Mesendoderm (in vitro differentiated cells): ENCODE results near the gene CFAP61.

Experiments used
- DNase-seq: peaks from one replicate; pipeline ENCODE4 v3.0.0; 2013
- H2AK5ac ChIP-seq: 2 replicates; pipeline ENCODE4 v1.6.1; 2013; ENCODE audit warnings: low read length, inconsistent platforms
- H2BK120ac ChIP-seq: 2 replicates; pipeline ENCODE4 v1.6.1; 2013; ENCODE audit warnings: low read depth, mild to moderate bottlenecking, low read length, moderate library complexity, mixed read lengths
- H2BK15ac ChIP-seq: replicated peaks from 2 replicates; pipeline ENCODE4 v1.6.1; 2013; ENCODE audit warnings: low read depth, mild to moderate bottlenecking, moderate library complexity
- H2BK5ac ChIP-seq: 2 replicates; pipeline ENCODE4 v1.6.1; 2013; ENCODE audit warnings: low read length, inconsistent platforms
- H3K18ac ChIP-seq: 2 replicates; pipeline ENCODE4 v1.6.1; 2013; ENCODE audit warnings: mild to moderate bottlenecking, low read length, mixed read lengths
- H3K23ac ChIP-seq: one replicate; pipeline ENCODE4 v1.6.1; 2013; ENCODE audit warnings: low read length
- H3K27ac ChIP-seq: 2 replicates; pipeline ENCODE4 v1.5.1; 2013; ENCODE audit warnings: low read depth, mild to moderate bottlenecking, inconsistent platforms, low read length, moderate library complexity
- H3K27me3 ChIP-seq: 2 replicates; pipeline ENCODE4 v1.6.1; 2013; ENCODE audit warnings: low read length, control low read depth, mild to moderate bottlenecking, inconsistent platforms; ENCODE audit not compliant: insufficient read depth, poor library complexity
- H3K36me3 ChIP-seq: 2 replicates; pipeline ENCODE4 v1.6.1; 2013; ENCODE audit warnings: low read length, inconsistent platforms; ENCODE audit not compliant: control insufficient read depth, insufficient read depth
- H3K4ac ChIP-seq: one replicate; pipeline ENCODE4 v1.6.1; 2013; ENCODE audit warnings: low read depth, mild to moderate bottlenecking, low read length, moderate library complexity
- H3K4me1 ChIP-seq: 2 replicates; pipeline ENCODE4 v1.6.1; 2013; ENCODE audit warnings: low read depth, low read length, inconsistent platforms; ENCODE audit not compliant: control insufficient read depth
- H3K4me2 ChIP-seq: 2 replicates; pipeline ENCODE4 v1.6.1; 2013; ENCODE audit warnings: low read length
- H3K4me3 ChIP-seq: 2 replicates; pipeline ENCODE4 v1.5.1; 2013; ENCODE audit warnings: mild to moderate bottlenecking, low read length
- H3K56ac ChIP-seq: one replicate; pipeline ENCODE4 v1.6.1; 2013; ENCODE audit warnings: low read length
- H3K79me1 ChIP-seq: 2 replicates; pipeline ENCODE4 v1.6.1; 2013; ENCODE audit warnings: low read length, inconsistent platforms
- H3K79me2 ChIP-seq: 2 replicates; pipeline ENCODE4 v1.6.1; 2013; ENCODE audit warnings: mild to moderate bottlenecking, low read length; ENCODE audit not compliant: control insufficient read depth, insufficient read depth
- H3K9ac ChIP-seq: 2 replicates; pipeline ENCODE4 v1.6.1; 2013; ENCODE audit warnings: low read length, inconsistent platforms
- H4K5ac ChIP-seq: one replicate; pipeline ENCODE4 v1.6.1; 2013; ENCODE audit warnings: low read length
- H4K8ac ChIP-seq: one replicate; pipeline ENCODE4 v1.6.1; 2013; ENCODE audit warnings: low read depth, mild to moderate bottlenecking, control low read depth, low read length, moderate library complexity
- WGBS: extraction: QIAGEN DNeasy Blood & Tissue Kit; methylation state at CpG from one replicate; pipeline ENCODE4 v1.1.7; 2013; ENCODE audit warnings: low lambda C conversion rate, missing lambda C conversion rate; ENCODE audit not compliant: insufficient coverage; ENCODE audit errors: extremely low coverage; 5-methylcytosine and 5-hydroxymethylcytosine counted together

Gene CFAP61

DNA sequence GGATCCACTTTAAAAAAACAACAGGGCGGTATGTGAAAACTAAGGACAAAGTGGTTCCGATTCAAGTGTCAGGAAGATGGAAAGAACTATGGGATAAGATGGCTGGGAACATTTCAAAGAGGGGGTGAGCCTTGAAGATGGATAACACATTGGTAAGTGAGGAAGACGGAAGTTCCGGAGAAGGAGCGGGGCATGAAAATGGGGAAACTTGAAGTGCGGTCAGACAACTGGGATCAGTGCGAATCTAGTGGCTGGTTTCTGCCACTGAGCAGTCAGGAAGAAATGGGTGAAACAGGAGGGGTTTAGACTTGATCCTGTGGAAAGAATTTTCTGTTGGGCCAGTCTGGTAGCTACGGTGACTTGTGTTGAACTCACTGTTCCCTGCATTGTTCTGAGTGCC, 34.0 kb upstream of the CFAP61 start:
- H2AK5ac ChIP-seq, result no peak overlapping the region
- no peak overlapping the region for H3K4ac ChIP-seq
- H2BK15ac ChIP-seq, result no peak overlapping the region
- H3K18ac ChIP-seq, result no peak overlapping the region
- no peak overlapping the region for H2BK5ac ChIP-seq
- no peak for DNase-seq
- no peaks in the 10 kb centered on the region for H3K36me3 ChIP-seq
- H3K27ac ChIP-seq, result no peak overlapping the region
- no peaks in the 10 kb centered on the region for H3K27me3 ChIP-seq
- peak overlapping the region; percentile 87 for H3K9ac ChIP-seq
- H3K4me3 ChIP-seq, result no peak overlapping the region
- H3K79me1 ChIP-seq, result peaks cover 21% of the 10 kb centered on the region
- no peak overlapping the region for H4K5ac ChIP-seq
- peak overlapping the region; percentile 65 for H3K4me2 ChIP-seq
- no peak overlapping the region for H4K8ac ChIP-seq
- peaks cover 45% of the 10 kb centered on the region for H3K79me2 ChIP-seq
- H3K56ac ChIP-seq, result peak overlapping the region; percentile 19
- no peak overlapping the region for H3K23ac ChIP-seq
- H2BK120ac ChIP-seq, result no peak overlapping the region
- no peaks in the 10 kb centered on the region for H3K4me1 ChIP-seq
- no CpG with 5 or more reads among the region's 8 CpGs for WGBS

DNA sequence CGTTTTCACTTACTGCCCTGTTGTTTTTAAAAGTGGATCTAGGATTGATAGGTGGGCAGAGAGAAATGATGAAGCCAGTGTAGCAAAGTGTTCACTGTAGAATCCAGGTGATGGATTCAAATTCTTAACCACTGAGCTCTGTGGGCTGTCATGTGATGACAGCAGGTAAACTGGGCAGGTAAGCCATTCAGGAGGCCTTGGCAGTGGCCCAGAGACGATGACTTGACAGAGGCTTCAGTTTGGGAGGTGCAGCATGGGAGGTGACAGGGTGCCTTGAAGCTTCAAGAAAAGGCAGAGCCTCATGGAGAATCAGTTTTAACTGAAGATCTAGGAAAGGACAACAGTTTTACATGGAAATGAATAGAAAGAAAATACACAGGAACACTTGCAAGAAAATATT, 33.2 kb upstream of the CFAP61 start:
- H3K27ac ChIP-seq, result no peak overlapping the region
- WGBS, result no CpG with 5 or more reads among the region's 2 CpGs
- peaks cover 21% of the 10 kb centered on the region for H3K79me1 ChIP-seq
- no peak overlapping the region for H3K4ac ChIP-seq
- no peak overlapping the region for H2AK5ac ChIP-seq
- H3K18ac ChIP-seq, result no peak overlapping the region
- H2BK120ac ChIP-seq, result no peak overlapping the region
- no peaks in the 10 kb centered on the region for H3K27me3 ChIP-seq
- no peak overlapping the region for H3K9ac ChIP-seq
- no peak overlapping the region for H3K4me3 ChIP-seq
- H2BK15ac ChIP-seq, result no peak overlapping the region
- no peak overlapping the region for H3K4me2 ChIP-seq
- no peak overlapping the region for H3K56ac ChIP-seq
- no peaks in the 10 kb centered on the region for H3K36me3 ChIP-seq
- no peak overlapping the region for H4K5ac ChIP-seq
- H3K4me1 ChIP-seq, result no peaks in the 10 kb centered on the region
- no peak overlapping the region for H2BK5ac ChIP-seq
- H3K23ac ChIP-seq, result no peak overlapping the region
- H3K79me2 ChIP-seq, result peaks cover 47% of the 10 kb centered on the region
- no peak for DNase-seq
- H4K8ac ChIP-seq, result no peak overlapping the region

DNA sequence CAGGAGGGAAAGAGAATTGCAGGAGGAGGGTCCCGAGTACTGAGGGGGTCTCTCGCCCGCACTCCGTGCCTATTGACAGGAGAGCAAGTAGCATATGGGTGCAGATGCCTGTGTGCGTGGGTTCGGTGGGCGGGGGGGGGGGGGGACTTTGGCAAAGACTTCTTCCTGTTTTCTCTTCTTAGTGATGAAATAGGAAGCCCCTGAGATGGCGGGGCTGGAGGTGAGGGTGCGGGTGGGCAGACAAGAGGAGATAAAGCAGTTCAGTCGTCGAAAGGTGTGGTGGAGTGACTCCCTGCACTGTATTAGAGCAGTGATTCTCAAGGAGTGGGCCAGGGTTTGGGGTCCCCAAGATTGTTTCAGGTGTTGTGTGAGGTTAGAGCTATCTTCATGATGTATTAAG, 31.4 kb upstream of the CFAP61 start:
- Histone ChIP-seq H3K27ac (no peak overlapping the region), H3K56ac (no peak overlapping the region), H4K5ac (no peak overlapping the region), H3K4me2 (no peak overlapping the region), H3K36me3 (no peaks in the 10 kb centered on the region), H3K18ac (no peak overlapping the region), H2AK5ac (no peak overlapping the region), H4K8ac (no peak overlapping the region), H3K27me3 (no peaks in the 10 kb centered on the region), H3K4me1 (no peaks in the 10 kb centered on the region), H3K23ac (no peak overlapping the region), H3K79me1 (peaks cover 25% of the 10 kb centered on the region), H3K79me2 (peaks cover 49% of the 10 kb centered on the region), H2BK120ac (no peak overlapping the region), H3K9ac (no peak overlapping the region), H2BK5ac (no peak overlapping the region), H3K4ac (no peak overlapping the region), H3K4me3 (no peak overlapping the region), H2BK15ac (no peak overlapping the region)
- DNase-seq, result no peak
- WGBS, result no CpG with 5 or more reads among the region's 11 CpGs

DNA sequence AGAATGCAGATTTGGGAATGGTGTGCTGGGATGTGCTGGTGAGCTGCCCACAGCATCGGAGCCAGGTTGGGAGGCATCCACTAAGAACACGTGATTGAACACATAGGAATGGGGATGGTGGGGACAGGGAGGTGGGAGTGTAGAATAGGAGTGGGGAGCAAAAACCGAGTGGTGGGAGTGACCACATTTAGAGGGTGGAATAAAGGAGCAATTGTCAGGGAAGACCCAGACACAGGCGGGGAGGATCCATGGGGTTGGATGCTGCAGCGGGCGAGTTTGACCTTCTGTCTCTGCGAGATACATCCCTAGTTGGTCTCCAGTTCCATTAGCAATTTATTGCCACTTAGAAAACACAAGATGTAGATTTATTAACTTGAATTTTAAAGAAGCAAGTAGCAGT, 30.5 kb upstream of the CFAP61 start:
- no peak overlapping the region for H2BK120ac ChIP-seq
- WGBS, result no CpG with 5 or more reads among the region's 7 CpGs
- no peak overlapping the region for H3K4me3 ChIP-seq
- no peak overlapping the region for H3K23ac ChIP-seq
- H3K36me3 ChIP-seq, result no peaks in the 10 kb centered on the region
- H3K18ac ChIP-seq, result no peak overlapping the region
- no peak overlapping the region for H3K4ac ChIP-seq
- H3K79me2 ChIP-seq, result peaks cover 49% of the 10 kb centered on the region
- no peak overlapping the region for H2AK5ac ChIP-seq
- H4K8ac ChIP-seq, result no peak overlapping the region
- no peak overlapping the region for H4K5ac ChIP-seq
- H3K56ac ChIP-seq, result no peak overlapping the region
- no peak overlapping the region for H3K27ac ChIP-seq
- no peak overlapping the region for H3K9ac ChIP-seq
- DNase-seq, result no peak
- H3K79me1 ChIP-seq, result peaks cover 25% of the 10 kb centered on the region
- H3K4me2 ChIP-seq, result no peak overlapping the region
- no peaks in the 10 kb centered on the region for H3K4me1 ChIP-seq
- H3K27me3 ChIP-seq, result no peaks in the 10 kb centered on the region
- H2BK5ac ChIP-seq, result no peak overlapping the region
- no peak overlapping the region for H2BK15ac ChIP-seq

DNA sequence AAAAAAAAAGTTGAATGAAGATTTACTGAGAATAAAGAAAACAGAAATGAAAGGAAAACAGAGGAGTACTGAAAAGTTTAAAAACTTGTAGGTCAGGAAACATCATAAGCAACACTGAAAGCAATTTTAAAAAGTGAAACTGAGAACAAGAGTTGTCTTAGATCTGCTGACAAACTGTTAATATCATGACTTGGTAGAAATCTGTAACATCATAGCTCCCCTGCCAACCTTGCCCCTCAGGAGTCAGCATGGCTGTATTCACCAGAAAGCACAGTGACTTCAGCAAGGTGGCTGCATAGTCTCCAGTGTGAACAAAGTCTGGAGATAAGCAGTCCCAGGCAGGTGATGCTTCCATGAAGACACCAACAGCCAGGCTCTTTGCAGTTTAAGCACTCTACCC, 29.8 kb upstream of the CFAP61 start:
- Histone ChIP-seq H2BK15ac (no peak overlapping the region), H3K23ac (no peak overlapping the region), H3K4ac (no peak overlapping the region), H3K4me2 (no peak overlapping the region), H4K5ac (no peak overlapping the region), H3K9ac (no peak overlapping the region), H3K4me3 (no peak overlapping the region), H3K4me1 (no peaks in the 10 kb centered on the region), H3K18ac (no peak overlapping the region), H4K8ac (no peak overlapping the region), H3K79me1 (peaks cover 26% of the 10 kb centered on the region), H3K27ac (no peak overlapping the region), H3K79me2 (peaks cover 48% of the 10 kb centered on the region), H2BK120ac (no peak overlapping the region), H3K27me3 (no peaks in the 10 kb centered on the region), H2BK5ac (no peak overlapping the region), H2AK5ac (no peak overlapping the region), H3K56ac (no peak overlapping the region), H3K36me3 (no peaks in the 10 kb centered on the region)
- DNase-seq, result peak; percentile 6

DNA sequence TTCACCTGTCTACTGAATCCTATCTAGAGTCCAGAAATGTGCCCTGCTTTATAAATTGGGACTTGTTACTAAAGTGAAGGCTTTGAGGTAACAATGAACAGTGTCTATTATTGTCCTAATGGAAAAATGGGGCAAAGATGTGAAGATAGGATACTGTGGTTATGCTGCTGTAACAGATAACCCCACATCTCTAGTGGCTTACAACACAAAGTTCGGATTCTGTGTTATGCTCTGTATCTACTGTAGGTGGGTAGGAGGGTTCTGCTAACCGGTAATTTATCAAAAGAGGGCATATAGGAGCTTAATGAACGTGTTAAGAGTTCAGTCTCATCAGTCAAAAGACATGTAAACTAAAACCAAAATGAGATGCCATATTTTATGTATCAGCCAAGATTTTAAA, 28.9 kb upstream of the CFAP61 start:
- Histone ChIP-seq H3K4me1 (no peaks in the 10 kb centered on the region), H3K4me3 (no peak overlapping the region), H3K79me2 (peaks cover 39% of the 10 kb centered on the region), H3K79me1 (peaks cover 22% of the 10 kb centered on the region), H3K36me3 (no peaks in the 10 kb centered on the region), H3K18ac (no peak overlapping the region), H3K4me2 (no peak overlapping the region), H2BK5ac (no peak overlapping the region), H3K23ac (no peak overlapping the region), H3K9ac (no peak overlapping the region), H3K4ac (no peak overlapping the region), H4K5ac (no peak overlapping the region), H2BK15ac (no peak overlapping the region), H3K27me3 (no peaks in the 10 kb centered on the region), H4K8ac (no peak overlapping the region), H2AK5ac (no peak overlapping the region), H2BK120ac (no peak overlapping the region), H3K27ac (no peak overlapping the region), H3K56ac (no peak overlapping the region)
- WGBS, result no CpG with 5 or more reads among the region's 3 CpGs
- no peak for DNase-seq
